ENCODE measurements around the gene CES3.
"Not testable (repeated sequence)": the region's sequence is repeated elsewhere in the genome, so short reads cannot be mapped to it uniquely, and the experiment has no call there.

Gene CES3

DNA sequence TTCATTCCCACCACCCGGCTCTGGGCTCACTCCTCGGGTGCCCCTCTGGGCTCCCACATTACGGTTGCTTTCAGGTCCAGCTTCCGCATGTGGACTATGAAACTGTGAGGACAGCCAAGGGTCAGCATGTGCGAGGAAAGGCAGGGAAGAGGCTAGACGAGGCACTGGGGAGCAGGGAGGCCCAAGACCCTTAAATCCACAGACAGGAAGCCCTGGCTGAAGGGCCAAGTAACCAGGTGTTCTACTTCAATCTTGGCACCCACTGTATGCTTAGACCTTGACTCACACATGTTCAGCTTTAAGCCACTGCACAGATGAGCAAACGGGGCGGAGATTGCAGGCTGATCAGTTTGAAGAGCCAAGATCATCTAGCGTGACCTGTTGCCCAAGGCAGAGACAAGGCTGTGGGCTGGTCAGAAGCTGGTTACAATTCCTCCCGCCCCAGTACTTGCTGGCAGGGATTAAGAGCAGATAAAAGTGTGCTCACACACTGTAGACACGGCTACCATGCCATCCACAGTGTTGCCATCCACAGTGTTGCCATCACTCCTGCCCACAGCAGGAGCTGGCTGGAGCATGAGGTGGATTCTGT, 27.2 kb downstream of the CES3 start, which contains the start of gene CES4A:
TSS of gene CES4A (plus strand) at position 393 of the 592 bp plus-strand sequence. CDS start at position 577, 184 bp downstream.
- Histone ChIP-seq H3K9me3 (ENCODE audit: severe bottlenecking) (no peaks in the 10 kb centered on the region), H3K4me3 (ENCODE audit: low read depth, low read length) (no peak within 1 kb of the TSS), H3K27ac (peak within 1 kb of the TSS; percentile 39), H3K36me3 (no peaks in the 10 kb centered on the region), H3K27me3 (ENCODE audit: insufficient read depth, low read depth, severe bottlenecking) (no peaks in the 10 kb centered on the region)
- TF ChIP-seq, protein P1, sequence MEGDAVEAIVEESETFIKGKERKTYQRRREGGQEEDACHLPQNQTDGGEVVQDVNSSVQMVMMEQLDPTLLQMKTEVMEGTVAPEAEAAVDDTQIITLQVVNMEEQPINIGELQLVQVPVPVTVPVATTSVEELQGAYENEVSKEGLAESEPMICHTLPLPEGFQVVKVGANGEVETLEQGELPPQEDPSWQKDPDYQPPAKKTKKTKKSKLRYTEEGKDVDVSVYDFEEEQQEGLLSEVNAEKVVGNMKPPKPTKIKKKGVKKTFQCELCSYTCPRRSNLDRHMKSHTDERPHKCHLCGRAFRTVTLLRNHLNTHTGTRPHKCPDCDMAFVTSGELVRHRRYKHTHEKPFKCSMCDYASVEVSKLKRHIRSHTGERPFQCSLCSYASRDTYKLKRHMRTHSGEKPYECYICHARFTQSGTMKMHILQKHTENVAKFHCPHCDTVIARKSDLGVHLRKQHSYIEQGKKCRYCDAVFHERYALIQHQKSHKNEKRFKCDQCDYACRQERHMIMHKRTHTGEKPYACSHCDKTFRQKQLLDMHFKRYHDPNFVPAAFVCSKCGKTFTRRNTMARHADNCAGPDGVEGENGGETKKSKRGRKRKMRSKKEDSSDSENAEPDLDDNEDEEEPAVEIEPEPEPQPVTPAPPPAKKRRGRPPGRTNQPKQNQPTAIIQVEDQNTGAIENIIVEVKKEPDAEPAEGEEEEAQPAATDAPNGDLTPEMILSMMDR (IDR thresholded peaks at IDR 0.05; ENCODE audit: low read depth, low read length): no peak
- peak; percentile 68 for DNase-seq

DNA sequence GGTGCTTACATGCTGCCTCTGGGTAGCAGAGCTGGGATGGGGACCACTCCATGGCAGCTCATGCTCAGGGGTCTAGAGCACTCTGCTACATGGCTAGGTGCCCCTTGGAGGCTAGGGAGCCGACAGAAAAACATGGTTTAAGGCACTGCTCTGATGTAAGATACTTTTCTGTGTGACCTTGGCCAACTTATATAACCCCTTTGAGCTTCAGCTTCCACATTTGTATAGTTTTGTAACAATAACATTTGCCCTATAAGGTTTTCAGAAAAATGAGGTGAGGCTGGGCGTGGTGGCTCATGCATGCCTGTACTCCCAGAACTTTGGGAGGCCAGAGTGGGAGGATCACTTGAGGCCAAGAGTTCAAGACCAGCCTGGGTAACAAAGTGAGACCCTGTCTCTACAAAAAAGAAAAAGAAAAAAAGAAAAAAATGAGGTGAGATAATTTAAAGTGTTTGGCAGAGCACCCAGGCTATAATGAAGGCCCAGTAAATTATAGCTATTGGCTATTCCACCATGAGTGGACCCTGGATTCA, 30.5 kb downstream of the CES3 start:
- TF ChIP-seq, protein P1 (IDR thresholded peaks at IDR 0.05; ENCODE audit: low read depth, low read length): no peak
- Histone ChIP-seq H3K9me3 (ENCODE audit: severe bottlenecking) (no peaks in the 10 kb centered on the region), H3K4me3 (ENCODE audit: low read depth, low read length) (no peak overlapping the region), H3K27ac (no peak overlapping the region), H3K27me3 (ENCODE audit: insufficient read depth, low read depth, severe bottlenecking) (no peaks in the 10 kb centered on the region), H3K36me3 (no peaks in the 10 kb centered on the region)
- DNase-seq: no peak

DNA sequence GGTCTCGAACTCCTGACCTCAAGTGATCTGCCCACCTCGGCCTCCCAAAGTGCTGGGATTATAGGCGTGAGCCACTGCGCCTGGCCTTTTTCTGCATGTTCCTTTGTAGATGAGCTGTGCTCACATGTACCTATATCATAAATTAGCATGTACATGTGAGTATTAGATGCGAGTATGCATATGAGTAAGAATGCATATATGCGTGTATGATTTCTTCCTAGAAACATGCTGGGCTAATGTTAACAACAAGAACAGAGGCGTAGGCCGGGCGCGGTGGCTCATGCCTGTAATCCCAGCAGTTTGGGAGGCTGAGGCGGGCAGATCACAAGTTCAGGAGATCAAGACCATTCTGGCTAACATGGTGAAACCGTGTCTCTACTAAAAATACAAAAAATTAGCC, 32.5 kb downstream of the CES3 start:
- not testable (repeated sequence) for H3K4me3 ChIP-seq (ENCODE audit: low read depth, low read length); DNase-seq; H3K27ac ChIP-seq; H3K36me3 ChIP-seq; H3K27me3 ChIP-seq (ENCODE audit: insufficient read depth, low read depth, severe bottlenecking); H3K9me3 ChIP-seq (ENCODE audit: severe bottlenecking)

- H3K27ac ChIP-seq: no peak overlapping the region
These were observed 35.4 kb downstream of the CES3 start for GRCh38 chr16:66996324-66996982.

GRCh38 chr16:66996983-66997358, 35.9 kb downstream of the CES3 start:
- H3K36me3 ChIP-seq: no peaks in the 10 kb centered on the region
- TF ChIP-seq, protein P1 (IDR thresholded peaks at IDR 0.05; ENCODE audit: low read depth, low read length): no peak
- no peaks in the 10 kb centered on the region for H3K9me3 ChIP-seq (ENCODE audit: severe bottlenecking)
- no peak for DNase-seq
- H3K27me3 ChIP-seq (ENCODE audit: insufficient read depth, low read depth, severe bottlenecking): no peaks in the 10 kb centered on the region
- H3K4me3 ChIP-seq (ENCODE audit: low read depth, low read length): no peak overlapping the region
- H3K27ac ChIP-seq: no peak overlapping the region

More at GRCh38 chr16:66996324-66996982, 35.4 kb downstream of the CES3 start:
- Histone ChIP-seq H3K36me3 (no peaks in the 10 kb centered on the region), H3K27me3 (ENCODE audit: insufficient read depth, low read depth, severe bottlenecking) (no peaks in the 10 kb centered on the region), H3K9me3 (ENCODE audit: severe bottlenecking) (no peaks in the 10 kb centered on the region), H3K4me3 (ENCODE audit: low read depth, low read length) (no peak overlapping the region)
- TF ChIP-seq, protein P1 (IDR thresholded peaks at IDR 0.05; ENCODE audit: low read depth, low read length): no peak
- DNase-seq: no peak
